Measurements from ENCODE around the gene MBOAT1.
"Not testable (repeated sequence)": the region's sequence is repeated elsewhere in the genome, so short reads cannot be mapped to it uniquely, and the experiment has no call there.

Gene MBOAT1

DNA sequence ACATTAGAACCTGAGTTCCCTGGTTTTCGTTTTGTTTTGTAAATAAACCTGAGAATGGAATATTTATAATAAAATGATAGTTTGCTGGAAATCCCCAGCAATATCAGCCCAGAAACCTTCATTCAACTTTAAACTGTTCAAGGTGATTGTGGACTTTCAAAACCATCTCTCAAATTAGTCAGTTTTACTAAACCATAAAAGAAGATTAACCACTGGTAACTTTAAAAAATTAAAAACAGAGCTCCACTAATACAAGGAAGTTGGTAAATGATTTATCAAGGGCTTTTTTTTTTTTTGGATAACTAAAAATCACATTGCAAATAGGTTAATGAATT lies 10.0 kb downstream of the MBOAT1 start:
- no peak for DNase-seq

DNA sequence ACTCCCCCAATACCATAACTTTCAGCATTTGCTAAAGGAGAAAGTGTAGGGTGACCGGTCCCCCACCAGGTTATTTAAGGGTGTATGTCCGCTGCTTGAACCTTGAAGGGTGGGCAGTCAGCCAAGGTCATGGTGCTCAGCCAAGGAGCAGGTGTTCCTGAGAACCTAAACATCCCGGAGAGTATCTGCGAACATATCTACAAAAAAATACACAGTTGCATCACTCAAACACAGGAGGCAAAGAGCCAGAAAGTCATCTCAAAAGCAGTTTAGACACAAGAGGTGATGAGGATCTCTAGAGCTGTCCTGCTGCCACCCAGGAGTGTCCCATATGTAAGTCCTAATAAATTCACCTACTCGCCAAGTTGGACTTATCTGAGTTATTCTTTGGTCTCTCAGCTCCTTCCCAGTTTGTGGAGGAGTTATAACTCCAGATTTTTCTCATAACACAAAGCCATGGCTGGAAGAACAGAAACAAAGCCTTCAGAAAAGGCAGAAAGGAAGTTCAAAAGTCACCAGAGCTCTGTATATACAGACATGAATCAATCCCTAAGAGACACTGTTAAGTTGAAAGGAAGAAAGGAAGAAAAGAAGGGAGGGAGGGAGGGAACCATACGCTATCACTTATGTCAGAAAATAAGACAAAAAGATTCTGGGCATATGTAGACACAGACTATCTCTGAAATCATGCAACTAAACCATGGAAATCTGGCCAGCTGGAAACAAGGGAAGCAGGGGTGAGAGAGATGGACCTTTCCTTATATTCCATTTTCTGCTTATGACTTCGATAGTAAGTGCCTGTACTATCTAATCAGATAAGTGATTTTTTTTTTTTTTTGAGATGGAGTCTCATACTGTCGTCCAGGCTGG lies 11.3 kb downstream of the MBOAT1 start:
- no peak for DNase-seq

DNA sequence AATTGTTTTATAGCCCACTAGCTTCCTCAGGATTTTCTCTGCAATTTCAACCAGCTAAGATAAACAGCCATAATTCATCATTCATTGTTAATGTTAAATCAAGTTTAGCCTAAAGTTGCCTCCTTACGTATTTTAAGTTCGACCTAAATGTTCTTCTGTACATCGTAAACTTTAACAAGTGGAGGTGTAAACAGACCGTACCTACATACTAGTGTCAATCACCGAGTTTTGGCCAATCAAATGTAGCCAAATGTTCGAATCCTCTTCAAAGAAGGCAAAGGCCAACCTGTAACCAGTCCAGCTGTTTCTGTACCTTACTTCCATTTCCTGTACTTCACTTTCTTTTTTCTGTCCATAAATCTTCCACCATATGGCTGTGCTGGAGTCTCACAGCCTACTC lies 13.5 kb downstream of the MBOAT1 start:
- DNase-seq = no peak

DNA sequence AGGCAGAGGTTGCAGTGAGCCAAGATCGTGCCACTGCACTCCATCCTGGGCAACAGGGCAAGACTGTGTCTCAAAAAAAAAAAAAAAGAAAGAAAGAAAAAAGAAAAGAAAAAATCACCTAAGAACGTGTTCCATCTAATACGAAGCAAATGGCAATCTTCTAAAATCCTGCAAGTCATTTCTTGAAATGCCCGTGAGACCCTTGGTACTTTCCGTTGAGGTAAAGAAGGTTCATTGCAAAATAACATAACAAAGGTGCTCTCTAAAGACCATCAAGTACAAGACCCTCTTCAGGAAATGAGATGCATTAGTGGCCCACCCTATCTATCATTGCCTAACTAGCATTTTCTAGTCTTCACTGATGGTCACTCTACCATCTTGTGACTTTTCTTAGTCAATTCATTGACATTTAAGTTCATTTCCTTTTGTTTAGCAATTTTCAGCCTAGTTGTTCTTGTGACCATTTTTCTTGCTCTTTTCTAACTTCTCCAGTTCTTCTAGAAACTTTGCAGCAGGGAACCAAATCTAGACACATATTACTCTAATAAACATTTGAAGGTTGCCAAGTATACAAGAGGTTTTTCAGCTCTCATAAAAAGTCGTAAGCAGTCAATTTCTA lies 14.0 kb downstream of the MBOAT1 start:
- DNase-seq = no peak

DNA sequence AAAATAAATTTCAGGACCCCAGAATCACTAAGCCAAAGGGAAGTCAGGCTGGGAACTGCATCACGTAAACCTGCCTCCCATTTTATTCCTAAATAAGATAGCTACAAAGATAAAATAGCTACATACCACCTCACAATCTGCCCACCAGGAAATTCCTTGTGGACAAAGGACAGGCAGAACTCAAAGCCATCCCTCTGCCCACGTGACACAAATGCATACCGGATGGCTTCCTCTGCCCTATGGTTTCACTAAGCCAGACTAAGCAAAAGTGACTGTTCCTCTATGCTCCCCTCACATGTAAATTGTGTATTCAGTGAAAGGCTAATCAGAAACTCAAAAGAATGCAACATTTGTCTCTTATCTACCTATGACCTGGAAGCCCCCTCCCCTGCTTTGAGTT lies 15.0 kb downstream of the MBOAT1 start:
- no peak for DNase-seq

DNA sequence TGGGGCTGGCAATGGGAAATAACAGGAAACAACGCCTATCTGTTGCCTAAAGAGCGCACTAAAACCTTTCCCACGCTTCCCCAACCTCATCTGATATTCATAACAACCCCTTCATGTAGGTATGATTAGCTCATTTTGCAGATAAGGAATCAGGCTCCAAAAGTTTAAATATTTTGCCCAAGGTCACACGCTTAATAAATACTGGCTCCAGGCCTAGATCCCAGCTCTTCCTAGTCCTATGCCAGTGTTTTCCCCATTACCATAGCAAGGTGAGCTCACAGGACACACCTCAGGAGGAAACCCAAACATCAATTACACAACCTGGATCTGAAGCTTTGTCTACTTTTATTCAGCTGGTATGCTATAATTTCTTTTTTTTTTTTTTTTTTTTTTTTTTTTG lies 19.6 kb downstream of the MBOAT1 start:
- DNase-seq = no peak

DNA sequence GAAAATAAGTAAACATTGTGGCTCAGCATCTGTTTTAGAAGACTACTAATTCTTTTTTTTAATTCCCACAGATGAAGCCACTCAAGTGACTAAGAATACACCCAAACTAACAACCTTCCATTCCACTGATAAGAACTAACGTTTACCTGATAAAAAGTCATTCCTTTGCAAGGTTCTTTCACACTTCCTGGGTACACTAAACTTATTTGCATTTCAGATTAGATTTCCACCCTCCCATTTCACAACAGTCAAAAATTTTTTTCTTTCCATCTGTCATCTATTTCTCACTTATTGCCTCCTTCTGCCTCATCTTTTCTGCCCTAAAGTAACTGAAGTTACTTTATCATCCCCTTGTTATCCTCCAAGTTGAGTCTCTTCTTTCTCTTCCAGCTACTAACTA lies 20.3 kb downstream of the MBOAT1 start:
- DNase-seq = no peak

DNA sequence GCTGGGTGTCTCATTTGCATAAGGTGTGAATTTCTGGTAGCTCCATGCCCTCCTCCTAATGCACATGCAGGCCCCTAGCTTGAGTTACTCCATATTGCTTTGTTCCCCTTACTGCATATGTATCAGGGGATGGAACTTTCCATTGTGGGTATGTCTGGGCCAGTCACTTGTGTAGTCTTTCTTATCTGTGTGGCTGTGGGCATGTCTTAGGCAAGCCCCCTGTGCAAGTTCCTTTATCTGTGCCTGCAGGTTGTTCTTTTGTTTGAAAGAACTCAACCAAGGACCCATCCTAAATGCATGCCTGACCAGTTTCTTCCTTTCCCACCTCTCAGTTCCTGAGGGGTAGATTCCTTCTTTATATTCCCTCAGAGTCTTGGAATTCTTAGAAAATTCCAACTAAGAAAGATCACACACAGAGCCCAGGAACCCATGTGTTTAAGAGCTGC lies 23.6 kb downstream of the MBOAT1 start:
- DNase-seq = no peak

DNA sequence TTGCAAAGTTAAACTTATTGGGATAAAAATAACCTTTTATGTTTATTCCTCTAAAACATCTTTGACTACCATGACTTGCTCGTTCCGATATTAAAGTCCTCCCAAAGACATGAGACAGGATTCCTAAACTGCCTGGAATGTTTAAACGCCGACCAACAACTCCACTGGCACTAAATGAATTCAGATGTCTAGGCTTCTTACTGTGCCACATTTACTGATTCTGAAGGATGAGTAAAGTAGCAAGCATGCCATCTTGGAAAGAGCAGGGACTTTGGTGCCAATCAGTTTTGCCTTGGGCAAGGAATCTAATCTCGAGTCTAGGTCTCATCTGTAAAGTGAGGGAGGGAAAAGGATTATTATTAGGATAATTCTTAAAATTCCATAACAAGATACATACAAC lies 25.3 kb downstream of the MBOAT1 start:
- DNase-seq = no peak

DNA sequence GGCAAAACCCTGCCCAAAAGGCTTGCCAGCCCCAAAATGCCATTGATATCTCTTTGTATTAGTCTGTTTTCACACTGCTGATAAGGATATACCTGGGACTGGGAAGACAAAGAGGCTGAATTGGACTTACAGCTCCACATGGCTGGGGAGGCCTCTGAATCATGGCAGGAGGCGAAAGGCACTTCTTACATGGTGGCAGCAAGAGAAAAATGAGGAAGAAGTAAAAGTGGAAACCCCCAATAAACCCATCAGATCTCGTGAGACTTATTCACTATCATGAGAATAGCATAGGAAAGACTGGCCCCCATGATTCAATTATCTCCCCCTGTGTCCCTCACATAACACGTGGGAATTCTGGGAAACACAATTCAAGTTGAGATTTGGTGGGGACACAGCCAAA lies 28.6 kb downstream of the MBOAT1 start:
- no peak for DNase-seq

DNA sequence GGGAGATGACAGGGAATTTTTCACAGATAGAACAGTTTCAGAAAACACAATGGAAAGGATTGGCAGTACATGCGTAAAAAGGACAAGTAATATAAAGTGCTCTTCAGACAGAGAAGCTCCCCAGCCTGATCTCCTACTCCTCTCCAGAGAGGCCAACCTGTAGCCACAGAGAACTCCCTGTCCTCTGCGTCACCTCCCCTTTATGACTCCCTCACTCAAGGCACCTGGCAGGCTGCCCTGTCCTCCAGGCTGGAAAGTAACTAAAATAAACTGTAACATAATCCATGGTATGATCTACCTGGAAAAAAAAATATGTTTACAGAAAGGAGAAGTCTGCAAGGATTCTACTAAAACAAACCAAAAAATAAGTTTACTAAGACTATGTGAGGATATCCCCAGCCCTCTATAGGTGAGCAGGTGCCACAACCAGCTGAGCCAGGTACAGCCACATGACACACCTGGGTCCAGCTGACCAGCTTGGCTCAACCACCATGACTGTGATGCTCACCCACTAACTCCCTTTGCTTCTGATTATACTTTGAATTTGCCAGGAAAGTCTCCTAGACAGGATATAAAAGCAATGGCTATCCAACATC lies 29.2 kb downstream of the MBOAT1 start:
- no peak for DNase-seq

DNA sequence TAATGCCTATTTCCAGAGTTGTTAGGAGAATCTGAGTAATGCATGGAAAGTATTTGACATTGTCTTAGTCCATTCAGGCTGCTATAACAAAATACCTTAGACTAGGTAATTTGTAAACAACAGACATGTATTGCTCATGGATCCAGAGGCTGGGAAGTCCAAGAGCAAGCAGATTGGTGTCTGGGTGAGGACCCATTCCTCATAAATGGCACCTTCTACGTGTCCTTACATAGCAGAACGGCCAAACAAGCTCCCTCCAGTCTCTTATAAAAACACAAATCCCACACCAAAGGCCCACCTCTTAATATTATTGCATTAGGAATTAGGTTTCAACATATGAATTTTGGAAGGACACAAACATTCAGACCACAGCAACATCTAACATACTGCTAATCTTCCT lies 30.2 kb downstream of the MBOAT1 start:
- no peak for DNase-seq

DNA sequence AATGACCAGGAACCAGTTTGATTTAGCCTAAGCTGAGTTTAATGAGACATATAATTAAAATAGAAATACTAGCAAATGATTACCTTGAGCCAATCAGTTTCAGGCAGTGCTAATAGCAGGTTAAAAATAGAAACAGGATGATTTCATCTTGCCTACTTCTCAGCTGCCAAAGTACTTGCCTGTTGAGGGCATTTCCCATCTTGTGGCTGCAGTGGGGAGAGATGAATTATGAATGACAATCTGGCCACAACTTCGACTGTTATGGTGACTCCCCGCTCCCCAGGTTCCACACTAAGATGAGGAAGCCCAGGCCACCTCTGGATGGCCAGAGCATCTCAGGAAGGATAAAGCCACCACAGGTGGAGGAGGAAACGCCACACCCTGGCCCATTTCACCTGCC lies 31.3 kb downstream of the MBOAT1 start:
- DNase-seq = no peak

DNA sequence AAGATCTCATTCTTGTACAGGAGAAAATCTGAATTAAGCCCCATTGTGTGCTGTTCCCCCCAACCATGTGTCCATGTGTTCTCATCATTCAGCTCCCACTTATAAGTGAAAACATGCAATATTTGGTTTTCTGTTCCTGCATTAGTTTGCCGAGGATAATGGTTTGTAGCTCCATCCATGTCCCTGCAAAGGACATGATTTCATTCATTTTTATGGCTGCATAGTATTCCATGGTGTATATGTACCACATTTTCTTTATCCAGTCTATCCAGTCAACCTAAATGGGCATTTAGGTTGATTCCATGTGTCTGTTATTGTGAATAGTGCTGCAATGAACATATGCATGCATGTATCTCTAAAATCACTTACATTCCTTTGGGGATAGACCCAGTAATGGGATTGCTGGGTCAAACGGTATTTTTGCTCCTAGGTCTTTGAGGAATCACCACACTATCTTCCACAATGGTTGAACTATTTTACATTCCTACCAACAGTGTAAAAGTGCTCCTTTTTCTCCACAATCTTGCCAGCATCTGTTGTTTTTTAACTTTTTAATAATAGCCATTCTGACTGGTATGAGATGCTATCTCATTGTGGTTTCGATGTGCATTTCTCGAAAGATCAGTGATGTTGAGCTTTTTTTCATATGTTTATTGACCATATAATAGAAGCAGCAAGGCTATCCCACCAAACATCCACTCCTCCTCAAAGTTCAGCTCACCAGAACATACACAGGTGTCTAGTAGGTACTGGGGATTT lies 32.8 kb downstream of the MBOAT1 start:
- DNase-seq = not testable (repeated sequence)

DNA sequence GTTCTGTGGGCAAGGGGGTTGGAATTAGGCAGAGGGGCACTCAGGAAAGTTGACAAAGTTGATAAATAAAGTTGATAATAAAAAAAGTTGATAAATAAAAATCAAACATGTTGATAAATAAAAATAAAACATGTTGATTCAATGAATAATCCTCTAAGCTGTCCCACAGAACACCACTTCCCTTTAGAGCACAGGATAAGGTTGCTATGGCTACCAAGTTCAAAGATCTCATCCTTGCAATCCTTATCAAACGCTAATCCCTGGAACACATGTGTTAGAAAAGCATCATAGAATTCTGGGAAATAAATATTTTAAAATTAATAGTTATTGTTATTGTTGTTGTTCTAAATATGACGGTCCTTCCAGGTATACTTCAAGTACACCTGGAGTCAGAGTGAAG lies 33.9 kb downstream of the MBOAT1 start:
- no peak for DNase-seq

DNA sequence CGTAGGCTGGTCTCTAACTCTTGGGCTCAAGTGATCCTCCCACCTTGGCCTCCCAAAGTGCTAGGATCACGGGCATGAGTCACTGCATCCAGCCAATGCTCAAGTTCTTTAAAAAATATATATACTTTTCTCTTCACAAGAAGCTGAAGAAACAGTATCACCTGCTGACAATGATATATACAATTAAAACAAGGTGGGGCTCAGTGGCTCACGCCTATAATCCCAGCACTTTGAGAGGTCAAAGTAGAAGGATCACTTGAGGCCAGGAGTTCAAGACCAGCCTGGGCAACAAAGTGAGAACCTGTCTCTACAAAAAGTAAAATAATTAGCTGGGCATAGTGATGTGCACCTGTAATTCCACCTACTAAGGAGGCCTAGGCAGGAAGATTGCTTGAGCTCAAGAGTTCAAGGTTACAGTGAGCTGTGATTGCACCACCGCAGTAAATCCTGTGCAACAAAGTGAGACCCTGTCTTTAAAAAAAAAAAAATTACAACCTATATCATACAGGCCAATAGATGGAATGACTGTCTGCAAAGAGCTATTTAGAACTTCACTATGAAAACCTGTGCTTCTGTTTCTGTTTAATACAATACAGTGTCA lies 36.4 kb downstream of the MBOAT1 start:
- no peak for DNase-seq

DNA sequence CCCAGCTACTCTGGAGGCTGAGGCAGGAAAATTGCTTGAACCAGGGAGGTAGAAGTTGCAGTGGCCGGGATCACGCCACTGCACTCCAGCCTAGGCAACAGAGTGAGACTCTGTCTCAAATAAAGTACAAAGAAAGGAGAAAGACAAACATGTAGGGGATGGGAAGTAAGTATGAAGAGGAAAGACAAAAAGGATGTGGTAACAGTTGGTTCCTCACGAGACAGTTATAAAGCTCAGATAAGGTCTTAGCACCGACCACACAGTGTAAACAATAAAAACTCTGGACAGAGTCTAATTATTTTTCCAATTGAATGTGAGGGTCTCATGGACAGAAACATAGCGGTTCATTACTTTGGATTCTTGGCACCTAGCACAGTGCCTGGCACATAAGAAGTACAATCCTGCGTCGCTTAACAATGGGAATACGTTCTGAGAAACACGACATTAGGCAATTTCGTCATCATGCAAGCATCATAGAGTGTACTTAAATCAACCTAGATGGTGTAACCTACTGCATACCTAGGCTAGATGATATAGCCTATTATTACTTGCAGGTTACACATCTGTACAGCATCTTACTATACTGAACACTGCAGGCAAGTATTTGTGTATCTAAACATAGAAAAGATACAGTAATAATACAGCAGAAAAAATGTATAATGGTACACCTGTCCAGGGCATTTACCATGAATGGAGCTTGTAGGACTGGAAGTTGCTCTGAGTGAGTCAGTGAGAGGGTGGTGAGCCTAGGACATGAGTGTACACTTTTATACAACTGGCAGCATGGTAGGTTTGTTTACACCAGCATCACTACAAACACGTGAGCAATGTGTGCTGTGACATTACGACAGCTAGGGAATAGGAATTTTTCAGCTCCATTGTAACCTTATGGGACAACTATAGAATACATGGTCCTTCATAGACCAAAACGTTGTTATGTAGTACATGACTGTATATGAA lies 38.2 kb downstream of the MBOAT1 start:
- DNase-seq = no peak

DNA sequence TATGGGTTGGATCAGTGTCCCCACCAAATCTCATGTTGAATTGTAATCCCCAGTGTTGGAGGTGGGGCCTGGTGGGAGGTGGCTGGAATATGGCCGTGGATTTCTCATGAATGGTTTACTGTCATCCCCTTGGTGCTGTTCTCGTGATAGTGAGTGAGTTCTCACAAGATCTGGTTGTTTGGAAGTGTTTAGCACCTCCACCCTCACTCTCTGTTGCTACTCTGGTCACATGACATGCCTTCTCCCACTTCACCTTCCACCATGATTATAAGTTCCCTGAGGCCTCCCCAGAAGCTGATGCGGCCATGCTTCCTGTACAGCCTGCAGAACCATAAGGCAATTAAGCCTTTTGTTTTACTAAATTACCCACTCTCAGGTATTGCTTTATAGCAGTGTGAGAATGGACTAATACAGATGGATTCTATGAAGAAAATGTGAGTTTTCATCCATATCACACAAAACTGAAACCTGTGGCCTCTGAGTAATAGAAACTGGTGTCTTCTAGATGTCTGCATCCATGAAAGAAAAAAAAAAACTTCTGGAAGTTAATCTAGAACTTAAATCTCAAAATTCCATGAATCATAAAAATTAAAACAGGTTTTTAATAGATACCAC lies 39.3 kb downstream of the MBOAT1 start:
- no peak for DNase-seq

DNA sequence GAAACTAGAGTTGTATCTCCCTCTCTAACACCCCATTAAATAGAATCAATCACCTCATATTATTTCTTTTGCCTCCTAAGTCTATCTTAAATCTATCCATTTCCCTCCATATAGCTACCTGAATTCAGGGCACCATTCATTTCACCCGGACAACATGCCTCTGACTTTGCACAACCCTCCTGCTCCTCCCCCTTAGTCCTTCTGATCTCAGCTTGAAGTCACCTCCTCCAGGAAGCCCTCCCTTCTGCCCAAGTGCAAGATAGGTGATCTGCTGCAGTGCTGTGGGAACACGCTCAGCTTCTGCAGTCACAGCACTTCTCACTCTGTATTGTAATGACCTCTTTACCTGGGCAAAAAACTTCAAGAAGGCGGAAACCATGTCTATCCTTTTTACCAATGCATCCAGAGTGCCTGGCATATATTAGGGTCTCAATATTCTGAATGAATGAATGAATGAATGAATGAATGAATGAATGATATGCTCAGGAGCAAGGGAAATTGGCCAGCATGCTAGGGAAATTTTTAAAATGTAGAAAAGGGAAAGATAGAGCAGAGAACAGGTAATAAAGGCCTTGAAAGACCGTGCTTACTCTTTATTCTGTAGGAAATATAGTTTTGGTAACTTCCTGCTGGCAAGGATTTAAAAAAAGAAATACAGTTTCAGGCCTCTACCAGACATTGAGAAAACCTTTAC lies 41.7 kb downstream of the MBOAT1 start:
- no peak for DNase-seq

DNA sequence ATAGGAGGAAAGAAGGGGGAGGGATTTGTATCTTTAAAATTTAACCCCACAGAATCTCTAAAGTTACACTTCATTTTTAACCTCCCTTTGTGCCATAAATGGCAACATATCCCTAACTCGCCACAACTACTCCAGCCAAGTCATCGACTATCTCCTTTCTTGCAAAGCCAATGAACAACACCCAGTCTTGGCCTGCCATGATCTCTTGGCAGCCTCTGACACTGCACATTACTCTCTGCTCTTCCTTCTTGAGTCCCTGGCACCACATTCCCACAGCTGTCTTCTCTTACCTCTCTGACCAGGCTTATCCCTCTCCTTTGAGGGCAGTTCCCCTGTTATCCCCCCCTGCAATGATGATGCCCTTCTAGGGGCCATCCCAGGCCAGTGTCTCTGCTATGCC lies 42.5 kb downstream of the MBOAT1 start:
- no peak for DNase-seq

DNA sequence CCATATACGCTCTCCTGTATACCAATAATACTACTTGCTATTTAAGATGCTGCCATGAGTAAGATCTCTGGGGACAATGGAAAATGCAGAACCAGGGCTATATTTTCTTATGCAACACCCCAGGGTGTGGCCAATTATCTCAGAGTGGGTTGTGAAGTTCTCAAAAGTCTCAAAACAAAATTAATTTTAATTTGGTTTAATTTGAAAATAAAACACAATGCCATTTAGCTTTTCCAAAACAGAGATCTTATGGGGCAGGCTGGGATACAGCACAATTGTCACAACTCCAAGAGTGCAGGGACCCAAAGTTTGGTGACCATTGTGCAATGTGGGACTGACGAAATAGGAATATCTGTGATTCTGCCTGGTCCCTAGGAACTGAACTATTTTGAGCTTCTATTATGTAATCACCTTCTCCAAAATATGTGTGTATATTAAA lies 43.1 kb downstream of the MBOAT1 start:
- no peak for DNase-seq
